WTC11 (cell line): Measurements from ENCODE around the gene PPARD. TPM values are rescaled to one million over a fixed set of nuclear protein-coding genes. Genes with fewer than 3 reads are reported as not detected.
A peak's percentile ranks its signal among the peaks of the same experiment; 100 is the strongest.

Experiments
- ATAC-seq: fragments of 200-7000 bp; cut with Tn5 transposase; 2 replicates; pipeline ENCODE4 v1.10.0; 2021; ENCODE audit warnings: mild to moderate bottlenecking, moderate library complexity
- CTCF ChIA-PET: fragments of 300-600 bp; sonication (Branson Sonifier 250); formaldehyde crosslinking; loops from one replicate; lab custom pipeline; 2021; ENCODE audit warnings: antibody characterized with exemption; lab: Charles Lee
- POLR2A ChIA-PET: fragments of 350-600 bp; sonication (Branson Sonifier 250); formaldehyde crosslinking; loops from one replicate; lab custom pipeline; 2021; ENCODE audit warnings: antibody characterized with exemption; lab: Charles Lee
- DNase-seq: peaks from one replicate; pipeline ENCODE4 v3.0.0; 2021; ENCODE audit warnings: low spot score
- H3K27ac Mint-ChIP-seq: 2 replicates; pipeline ENCODE4 v1.8.0; 2021; ENCODE audit warnings: mixed read lengths
- H3K27me3 Mint-ChIP-seq: 2 replicates; pipeline ENCODE4 v1.8.0; 2021; ENCODE audit warnings: low read depth, mild to moderate bottlenecking, moderate library complexity, mixed read lengths
- H3K36me3 Mint-ChIP-seq: 2 replicates; pipeline ENCODE4 v1.8.0; 2021; ENCODE audit warnings: mixed read lengths
- H3K4me1 Mint-ChIP-seq: 2 replicates; pipeline ENCODE4 v1.8.0; 2022; ENCODE audit warnings: mixed read lengths
- H3K4me3 Mint-ChIP-seq: 2 replicates; pipeline ENCODE4 v1.8.0; 2021; ENCODE audit warnings: mild to moderate bottlenecking, moderate library complexity, mixed read lengths
- H3K9me3 Mint-ChIP-seq: 2 replicates; pipeline ENCODE4 v1.8.0; 2021; ENCODE audit warnings: mixed read lengths
- CREB1 ChIP-seq: sonication (generic); formaldehyde crosslinking; IDR thresholded peaks from 2 replicates; pipeline ENCODE4 v1.8.0; 2023; ENCODE audit warnings: mild to moderate bottlenecking, missing genetic modification reagents
- E2F1 ChIP-seq: sonication (generic); formaldehyde crosslinking; IDR thresholded peaks from 2 replicates; pipeline ENCODE4 v1.8.0; 2022; ENCODE audit warnings: mild to moderate bottlenecking, missing genetic modification reagents
- EMX1 ChIP-seq: fragments of 250-450 bp; sonication (Bioruptor Pico); IDR thresholded peaks from 2 replicates; pipeline ENCODE4 v1.8.0; 2021; ENCODE audit warnings: mild to moderate bottlenecking
- GABPB1 ChIP-seq: sonication (generic); formaldehyde crosslinking; IDR thresholded peaks from 2 replicates; pipeline ENCODE4 v1.8.1; 2023; ENCODE audit warnings: mild to moderate bottlenecking, missing genetic modification reagents
- HMGA2 ChIP-seq: fragments of 250-450 bp; sonication (Bioruptor Pico); IDR thresholded peaks from 2 replicates; pipeline ENCODE4 v1.4.0; 2021; ENCODE audit warnings: mild to moderate bottlenecking, moderate library complexity
- OVOL2 ChIP-seq: fragments of 250-450 bp; sonication (Bioruptor Pico); IDR thresholded peaks from 2 replicates; pipeline ENCODE4 v1.9.0; 2021; ENCODE audit warnings: mild to moderate bottlenecking, borderline replicate concordance
- PREB ChIP-seq: sonication (generic); formaldehyde crosslinking; IDR thresholded peaks from 2 replicates; pipeline ENCODE4 v1.8.1; 2022; ENCODE audit warnings: mild to moderate bottlenecking, missing genetic modification reagents, moderate library complexity, borderline replicate concordance
- RELA ChIP-seq: sonication (generic); formaldehyde crosslinking; IDR thresholded peaks from 2 replicates; pipeline ENCODE4 v1.8.1; 2022; ENCODE audit warnings: missing genetic modification reagents, mild to moderate bottlenecking, borderline replicate concordance
- SOX15 ChIP-seq: fragments of 250-450 bp; sonication (Bioruptor Pico); IDR thresholded peaks from 2 replicates; pipeline ENCODE4 v1.9.0; 2021; ENCODE audit warnings: mild to moderate bottlenecking
- TEAD1 ChIP-seq: sonication (generic); formaldehyde crosslinking; IDR thresholded peaks from 2 replicates; pipeline ENCODE4 v1.8.0; 2022; ENCODE audit warnings: mild to moderate bottlenecking, missing genetic modification reagents
- ZNF671 ChIP-seq: fragments of 250-450 bp; sonication (Bioruptor Pico); IDR thresholded peaks from 2 replicates; pipeline ENCODE4 v1.8.0; 2021; ENCODE audit warnings: mild to moderate bottlenecking
- total RNA-seq: library from RNA; stranded (reverse); gene quantifications from 3 replicates; pipeline ENCODE4 v1.2.3, GENCODE V29; 2021
- TF ChIP-seq, protein P1 (sequence below): sonication (generic); formaldehyde crosslinking; IDR thresholded peaks from 2 replicates; pipeline ENCODE4 v1.8.1; 2023; ENCODE audit warnings: mild to moderate bottlenecking, missing genetic modification reagents, moderate library complexity
- TF ChIP-seq, protein P2 (sequence below): fragments of 200-600 bp; IDR thresholded peaks from 2 replicates; pipeline ENCODE4 v1.8.0; 2022; ENCODE audit warnings: antibody characterized with exemption

Gene PPARD
- total RNA-seq, 1 experiment from 2014 or later = 14.7 TPM

DNA sequence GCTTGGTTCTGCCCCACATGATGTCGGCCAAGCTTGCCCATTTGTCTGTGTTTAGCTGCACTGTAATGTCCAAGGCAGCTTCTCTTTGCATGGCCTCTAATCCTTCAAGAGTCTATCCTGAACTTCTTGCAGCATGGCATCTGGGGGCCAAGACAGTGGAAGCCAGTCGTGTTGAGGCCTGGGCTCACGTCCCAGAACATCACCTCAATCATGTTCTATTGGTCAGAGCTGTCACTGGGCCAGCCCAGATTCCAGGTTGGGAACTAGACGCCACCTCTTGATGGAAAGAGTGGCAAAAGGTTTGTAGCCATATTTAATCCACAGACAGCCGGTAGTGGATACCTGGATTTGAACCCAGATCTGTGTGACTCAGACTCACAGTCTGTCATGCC is 25.3 kb downstream of the PPARD start (continued):
- no peak for TF ChIP-seq PREB
- TF ChIP-seq, protein P1, sequence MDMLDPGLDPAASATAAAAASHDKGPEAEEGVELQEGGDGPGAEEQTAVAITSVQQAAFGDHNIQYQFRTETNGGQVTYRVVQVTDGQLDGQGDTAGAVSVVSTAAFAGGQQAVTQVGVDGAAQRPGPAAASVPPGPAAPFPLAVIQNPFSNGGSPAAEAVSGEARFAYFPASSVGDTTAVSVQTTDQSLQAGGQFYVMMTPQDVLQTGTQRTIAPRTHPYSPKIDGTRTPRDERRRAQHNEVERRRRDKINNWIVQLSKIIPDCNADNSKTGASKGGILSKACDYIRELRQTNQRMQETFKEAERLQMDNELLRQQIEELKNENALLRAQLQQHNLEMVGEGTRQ = no peak
- TF ChIP-seq ZNF671 (CRISPR knock-in tag) = no peak
- no peak for TF ChIP-seq HMGA2 (CRISPR knock-in tag)
- no peak for TF ChIP-seq E2F1 (CRISPR knock-in tag)
- TF ChIP-seq OVOL2 (CRISPR knock-in tag) = no peak

DNA sequence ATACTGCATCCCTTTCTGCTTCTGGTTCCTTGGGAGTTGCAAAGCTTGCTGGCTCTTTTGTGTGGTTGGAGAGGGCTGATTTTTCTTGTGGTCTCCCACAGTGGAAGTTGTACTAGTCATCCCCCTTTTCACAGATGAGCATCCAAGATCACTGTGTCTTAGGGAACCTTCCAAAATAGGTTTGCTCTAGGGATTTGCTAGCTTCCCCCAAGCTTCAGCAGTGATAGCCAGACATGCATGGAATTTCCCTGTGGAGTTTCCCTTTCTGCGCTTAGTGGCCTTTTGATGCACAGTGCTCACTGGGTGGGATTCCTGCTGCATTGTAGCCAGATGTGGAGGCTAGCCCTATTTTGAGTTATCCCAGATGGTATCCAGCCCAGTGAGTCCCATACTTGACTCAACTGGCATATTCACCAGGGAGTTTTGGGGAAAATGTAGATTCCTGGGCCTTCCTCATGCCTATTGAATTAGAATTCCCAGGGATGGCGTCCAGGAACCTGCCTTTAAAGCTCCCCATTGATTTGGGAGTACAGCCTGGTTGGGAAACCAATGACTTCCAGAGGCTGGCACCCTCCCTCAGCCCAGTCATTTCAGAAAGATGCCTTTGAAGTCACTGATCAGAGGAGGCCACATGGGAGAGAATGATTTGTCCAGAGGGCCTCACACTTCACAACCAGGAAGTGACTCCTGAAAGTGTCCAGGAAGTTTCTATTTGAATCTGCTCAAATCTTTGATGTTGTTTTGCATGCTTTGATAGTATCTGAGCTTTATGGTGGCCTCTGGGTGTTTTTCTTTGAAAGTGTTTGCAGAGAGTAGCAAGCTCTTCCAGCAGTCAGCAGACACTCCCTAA is 25.9 kb downstream of the PPARD start:
- TF ChIP-seq EMX1 = no peak
- TF ChIP-seq OVOL2 (CRISPR knock-in tag) = no peak
- peak; percentile 14; the same call in 1 of the 2 replicates for TF ChIP-seq GABPB1
- no peak for TF ChIP-seq RELA
- no peak for TF ChIP-seq CREB1 (CRISPR knock-in tag)
- Mint-ChIP-seq H3K4me3 (no peak overlapping the region), H3K27me3 (no peaks in the 10 kb centered on the region), H3K27ac (no peak overlapping the region), H3K4me1 (peaks cover 9% of the 10 kb centered on the region), H3K9me3 (no peaks in the 10 kb centered on the region), H3K36me3 (no peaks in the 10 kb centered on the region)
- DNase-seq = no peak
- ChIA-PET POLR2A (no interaction called here), CTCF (interaction anchor here (0.5 to 1.6 kb wide), 4 partner anchors 10 to 84 kb away, joined by 3 read pairs; partner anchors contain the start of gene FANCE)
- no peak for ATAC-seq

- TF ChIP-seq GABPB1 (peak; percentile 96), TEAD1 (CRISPR knock-in tag) (no peak)
- no peak overlapping the region for H3K4me3 Mint-ChIP-seq
- H3K27ac Mint-ChIP-seq = peak overlapping the region; percentile 61; the same call in 1 of the 2 replicates
- no peaks in the 10 kb centered on the region for H3K9me3 Mint-ChIP-seq
- no peaks in the 10 kb centered on the region for H3K36me3 Mint-ChIP-seq
- H3K4me1 Mint-ChIP-seq = peaks cover 4% of the 10 kb centered on the region; the same call in 1 of the 2 replicates
- ChIA-PET POLR2A (no interaction called here), CTCF (no interaction called here)
- H3K27me3 Mint-ChIP-seq = no peaks in the 10 kb centered on the region
- DNase-seq = no peak
- no peak for ATAC-seq
Observed at GRCh38 chr6:35370124-35370741, 27.9 kb downstream of the PPARD start.

DNA sequence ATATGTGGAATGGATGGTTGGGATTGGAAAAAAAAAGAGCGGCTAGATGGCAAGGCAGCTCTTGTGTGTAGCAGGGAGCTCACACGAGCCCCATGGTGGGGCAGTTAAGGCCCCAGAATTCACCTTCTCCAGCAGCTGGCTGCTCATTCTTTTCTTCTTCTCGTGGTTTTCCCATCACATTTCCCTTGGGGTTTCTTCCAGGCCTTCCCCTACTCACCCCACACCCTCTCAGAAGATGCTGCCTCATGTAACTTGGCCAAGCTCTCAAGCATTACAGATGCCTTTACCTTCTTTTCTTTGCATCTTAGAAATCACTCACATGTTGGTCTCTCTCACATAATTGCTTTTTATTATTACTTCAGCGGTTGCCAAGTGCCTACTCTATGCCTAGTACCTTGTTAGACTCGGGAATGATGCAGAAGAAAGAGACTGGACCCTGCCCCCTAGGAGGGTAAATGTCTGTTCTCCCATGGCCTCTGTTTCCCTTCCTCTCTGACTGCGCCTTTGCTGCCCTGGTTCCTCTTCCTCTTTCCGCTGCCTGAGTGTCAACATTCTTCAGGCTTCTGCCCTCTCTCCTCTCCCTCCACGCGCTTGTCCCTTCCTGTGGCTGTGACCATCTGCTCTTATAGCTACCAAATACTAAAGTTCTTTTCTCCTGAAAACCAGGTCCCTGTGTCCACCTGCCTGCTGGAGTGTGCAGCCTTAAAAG is 28.6 kb downstream of the PPARD start:
- H3K4me1 Mint-ChIP-seq = peaks cover 4% of the 10 kb centered on the region; the same call in 1 of the 2 replicates
- TF ChIP-seq, protein P2, sequence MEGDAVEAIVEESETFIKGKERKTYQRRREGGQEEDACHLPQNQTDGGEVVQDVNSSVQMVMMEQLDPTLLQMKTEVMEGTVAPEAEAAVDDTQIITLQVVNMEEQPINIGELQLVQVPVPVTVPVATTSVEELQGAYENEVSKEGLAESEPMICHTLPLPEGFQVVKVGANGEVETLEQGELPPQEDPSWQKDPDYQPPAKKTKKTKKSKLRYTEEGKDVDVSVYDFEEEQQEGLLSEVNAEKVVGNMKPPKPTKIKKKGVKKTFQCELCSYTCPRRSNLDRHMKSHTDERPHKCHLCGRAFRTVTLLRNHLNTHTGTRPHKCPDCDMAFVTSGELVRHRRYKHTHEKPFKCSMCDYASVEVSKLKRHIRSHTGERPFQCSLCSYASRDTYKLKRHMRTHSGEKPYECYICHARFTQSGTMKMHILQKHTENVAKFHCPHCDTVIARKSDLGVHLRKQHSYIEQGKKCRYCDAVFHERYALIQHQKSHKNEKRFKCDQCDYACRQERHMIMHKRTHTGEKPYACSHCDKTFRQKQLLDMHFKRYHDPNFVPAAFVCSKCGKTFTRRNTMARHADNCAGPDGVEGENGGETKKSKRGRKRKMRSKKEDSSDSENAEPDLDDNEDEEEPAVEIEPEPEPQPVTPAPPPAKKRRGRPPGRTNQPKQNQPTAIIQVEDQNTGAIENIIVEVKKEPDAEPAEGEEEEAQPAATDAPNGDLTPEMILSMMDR = no peak
- TF ChIP-seq SOX15 (CRISPR knock-in tag) = no peak
- TF ChIP-seq, all 79 proteins: peak for 0
- POLR2A ChIA-PET = no interaction called here
- DNase-seq = no peak
- CTCF ChIA-PET = interaction anchor here (1.5 kb wide), 1 partner anchor 151 kb away, joined by 4 read pairs; no protein-coding TSS in a partner anchor
- Mint-ChIP-seq H3K27ac (0 out of 2 replicates have a peak overlapping the region, but pooled peaks have one; percentile 18), H3K36me3 (no peaks in the 10 kb centered on the region), H3K4me3 (no peak overlapping the region), H3K9me3 (no peaks in the 10 kb centered on the region), H3K27me3 (no peaks in the 10 kb centered on the region)
- ATAC-seq = no peak
